ENCODE data around the gene CD96. TPM values are rescaled to one million over a fixed set of nuclear protein-coding genes. Genes with fewer than 3 reads are reported as not detected.

Gene CD96
- total RNA-seq, 4 donors from 2014 or later: under 0.01 to 3.3 (median 0.64) TPM

DNA sequence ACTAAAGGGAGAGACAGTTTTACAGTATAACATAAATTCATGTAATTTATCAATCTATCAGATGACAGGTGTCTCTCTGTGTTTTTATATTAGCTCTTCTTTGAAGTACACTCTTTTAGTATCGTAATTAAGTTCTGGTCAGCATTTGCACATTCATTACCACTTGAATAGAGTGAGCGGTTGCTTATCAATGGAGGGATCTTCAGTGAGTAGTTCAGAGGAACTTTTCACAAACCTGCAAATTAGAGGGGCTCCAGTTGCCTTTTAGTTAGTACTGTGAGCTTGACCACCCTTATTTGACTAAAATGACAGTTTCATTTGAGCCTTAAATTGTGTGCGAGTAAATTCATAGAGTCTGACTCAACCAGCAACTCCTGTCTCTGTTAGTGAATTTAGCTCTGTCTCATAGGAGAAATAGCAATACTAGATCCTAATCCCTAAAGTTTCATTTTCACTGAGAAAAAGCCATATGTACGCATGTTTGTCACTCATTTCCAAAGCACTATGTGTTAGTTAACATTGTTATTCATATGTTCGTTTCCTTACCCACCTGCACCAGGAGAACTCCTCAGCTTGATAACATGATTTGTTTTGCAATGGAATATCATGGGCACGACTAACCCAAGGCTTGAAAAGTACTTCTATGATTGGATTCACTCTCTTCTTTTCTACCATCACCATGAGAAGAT, 110.6 kb downstream of the CD96 start:
- TF ChIP-seq EP300 (IDR thresholded peaks at IDR 0.05) (no peak), POLR2A (IDR thresholded peaks at IDR 0.05) (no peak)
- TF ChIP-seq, protein P1, sequence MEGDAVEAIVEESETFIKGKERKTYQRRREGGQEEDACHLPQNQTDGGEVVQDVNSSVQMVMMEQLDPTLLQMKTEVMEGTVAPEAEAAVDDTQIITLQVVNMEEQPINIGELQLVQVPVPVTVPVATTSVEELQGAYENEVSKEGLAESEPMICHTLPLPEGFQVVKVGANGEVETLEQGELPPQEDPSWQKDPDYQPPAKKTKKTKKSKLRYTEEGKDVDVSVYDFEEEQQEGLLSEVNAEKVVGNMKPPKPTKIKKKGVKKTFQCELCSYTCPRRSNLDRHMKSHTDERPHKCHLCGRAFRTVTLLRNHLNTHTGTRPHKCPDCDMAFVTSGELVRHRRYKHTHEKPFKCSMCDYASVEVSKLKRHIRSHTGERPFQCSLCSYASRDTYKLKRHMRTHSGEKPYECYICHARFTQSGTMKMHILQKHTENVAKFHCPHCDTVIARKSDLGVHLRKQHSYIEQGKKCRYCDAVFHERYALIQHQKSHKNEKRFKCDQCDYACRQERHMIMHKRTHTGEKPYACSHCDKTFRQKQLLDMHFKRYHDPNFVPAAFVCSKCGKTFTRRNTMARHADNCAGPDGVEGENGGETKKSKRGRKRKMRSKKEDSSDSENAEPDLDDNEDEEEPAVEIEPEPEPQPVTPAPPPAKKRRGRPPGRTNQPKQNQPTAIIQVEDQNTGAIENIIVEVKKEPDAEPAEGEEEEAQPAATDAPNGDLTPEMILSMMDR (IDR thresholded peaks at IDR 0.05): no peak
- Histone ChIP-seq H3K4me3 (no peak overlapping the region), H3K9me3 (no peaks in the 10 kb centered on the region), H3K36me3 (no peaks in the 10 kb centered on the region), H3K27ac (no peak overlapping the region), H3K4me1 (no peaks in the 10 kb centered on the region), H3K27me3 (peaks cover 0 to 6% of the 10 kb centered on the region in 2 donors)
- no peak for DNase-seq (ENCODE audit: low spot score in 2 of 2)
- WGBS, 2 donors: 64 to 74% methylated on average over 6 of the region's 6 CpGs

DNA sequence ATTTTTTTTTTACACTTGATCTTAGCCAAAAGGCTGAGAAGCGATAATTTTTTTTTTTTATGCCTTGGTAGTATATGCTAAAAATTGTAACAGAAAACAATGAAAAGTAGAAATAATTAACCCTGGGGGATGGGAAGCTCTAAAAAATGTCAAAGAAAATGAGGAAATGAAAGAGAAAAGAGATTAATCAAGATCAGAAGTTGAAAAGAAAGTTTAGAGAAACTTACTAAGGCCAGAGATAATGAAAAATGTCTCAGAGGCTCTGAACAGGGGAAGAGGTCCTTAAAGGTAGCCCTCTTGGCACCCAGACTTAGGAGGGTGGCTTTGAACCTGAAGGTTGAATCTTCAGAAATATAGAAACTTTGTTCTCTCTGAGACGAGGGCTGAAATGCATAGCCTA, 111.8 kb downstream of the CD96 start:
- 85 to 94% methylated on average over 2 of the region's 2 CpGs for WGBS, 2 donors
- no peak overlapping the region for H3K4me3 ChIP-seq
- no peaks in the 10 kb centered on the region for H3K36me3 ChIP-seq
- no peak for DNase-seq (ENCODE audit: low spot score in 2 of 2)
- H3K9me3 ChIP-seq: no peaks in the 10 kb centered on the region
- TF ChIP-seq POLR2A (IDR thresholded peaks at IDR 0.05) (no peak), EP300 (IDR thresholded peaks at IDR 0.05) (no peak)
- TF ChIP-seq, protein P1 (IDR thresholded peaks at IDR 0.05): no peak
- H3K27ac ChIP-seq: no peak overlapping the region
- H3K27me3 ChIP-seq: peaks cover 0 to 6% of the 10 kb centered on the region in 2 donors
- no peaks in the 10 kb centered on the region for H3K4me1 ChIP-seq

DNA sequence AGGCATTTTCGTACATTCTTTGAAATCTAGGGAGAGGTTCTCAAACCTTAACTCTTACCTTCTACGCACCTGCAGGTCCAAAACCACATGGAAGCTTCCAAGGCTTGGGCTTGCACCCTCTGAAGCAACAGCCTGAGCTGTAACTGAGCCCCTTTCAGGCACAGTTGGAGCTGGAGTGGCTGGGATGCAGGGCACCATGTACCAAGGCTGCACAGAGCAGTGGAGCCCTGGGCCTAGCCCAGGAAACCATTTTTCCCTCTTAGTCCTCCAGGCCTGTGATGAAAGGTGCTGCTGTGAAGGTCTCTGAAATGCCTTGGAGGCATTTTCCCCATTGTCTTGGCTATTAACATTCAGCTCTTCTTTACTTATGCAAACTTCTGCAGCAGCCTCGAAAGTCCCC, 120.0 kb downstream of the CD96 start:
- Histone ChIP-seq H3K4me3 (no peak overlapping the region), H3K36me3 (no peaks in the 10 kb centered on the region), H3K27me3 (no peaks in the 10 kb centered on the region), H3K27ac (no peak overlapping the region), H3K4me1 (no peaks in the 10 kb centered on the region), H3K9me3 (no peaks in the 10 kb centered on the region)
- no peak for DNase-seq (ENCODE audit: low spot score in 2 of 2)
- no peak for TF ChIP-seq POLR2A (IDR thresholded peaks at IDR 0.05)
- no peak for TF ChIP-seq EP300 (IDR thresholded peaks at IDR 0.05)
- TF ChIP-seq, protein P1 (IDR thresholded peaks at IDR 0.05): no peak
- 87 to 93% methylated on average over 3 of the region's 3 CpGs for WGBS, 2 donors

DNA sequence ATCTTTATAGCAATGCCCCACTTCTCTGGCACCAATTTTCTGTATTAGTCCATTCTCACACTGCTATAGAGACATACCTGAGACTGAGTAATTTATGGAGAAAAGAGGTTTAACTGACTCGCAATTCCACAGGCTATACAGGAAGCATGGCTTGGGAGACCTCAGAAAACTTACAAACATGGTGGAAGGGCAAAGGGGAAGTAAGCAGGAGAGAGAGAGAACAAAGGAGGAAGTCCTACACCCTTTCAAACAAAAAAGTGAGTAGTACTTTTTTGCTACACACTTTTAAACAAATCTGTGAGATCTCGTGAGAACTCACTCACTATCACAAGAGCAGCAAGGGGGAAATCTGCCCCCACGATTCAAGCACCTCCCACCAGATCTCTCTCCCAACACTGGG, 120.9 kb downstream of the CD96 start:
- TF ChIP-seq POLR2A (IDR thresholded peaks at IDR 0.05) (no peak), EP300 (IDR thresholded peaks at IDR 0.05) (no peak)
- TF ChIP-seq, protein P1 (IDR thresholded peaks at IDR 0.05): no peak
- WGBS, 2 donors: 75 to 78% methylated on average over 3 of the region's 3 CpGs
- Histone ChIP-seq H3K4me1 (no peaks in the 10 kb centered on the region), H3K36me3 (no peaks in the 10 kb centered on the region), H3K9me3 (no peaks in the 10 kb centered on the region), H3K4me3 (no peak overlapping the region), H3K27ac (no peak overlapping the region), H3K27me3 (no peaks in the 10 kb centered on the region)
- DNase-seq (ENCODE audit: low spot score in 2 of 2): no peak

DNA sequence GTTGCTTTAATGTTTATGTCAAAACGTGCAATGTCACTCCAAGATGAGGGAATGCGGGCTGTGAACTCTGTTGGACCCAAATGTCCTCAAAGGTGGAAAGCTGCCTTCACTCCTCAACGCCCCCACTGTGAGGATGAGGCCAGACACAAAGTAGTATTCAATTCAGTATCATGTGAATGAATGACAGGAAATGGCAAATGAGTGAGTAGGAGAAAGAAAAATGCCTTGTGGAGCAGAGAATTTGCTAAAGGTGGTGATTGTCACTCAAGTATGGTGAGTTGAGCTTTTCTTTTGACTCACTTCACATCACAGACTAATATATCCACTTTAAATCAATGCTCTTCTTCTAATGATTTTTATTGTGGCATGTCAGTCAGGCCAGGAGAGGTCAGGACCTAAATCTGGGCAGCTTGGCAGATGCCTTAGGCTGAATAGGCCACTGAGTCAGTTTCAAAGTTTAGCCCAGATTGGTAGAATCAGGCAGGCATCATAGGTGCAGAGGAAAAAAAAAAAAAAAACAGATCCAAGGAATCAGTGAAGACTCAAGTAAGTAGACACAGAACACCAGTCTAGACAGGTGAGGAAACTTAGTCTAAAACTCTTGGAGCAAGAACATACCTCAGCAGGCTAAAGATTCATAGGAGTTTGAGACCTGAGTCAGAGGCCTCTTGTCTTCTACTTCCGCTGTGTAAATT, 124.2 kb downstream of the CD96 start:
- WGBS, 2 donors: 53 to 58% methylated on average over 4 of the region's 4 CpGs
- H3K9me3 ChIP-seq: no peaks in the 10 kb centered on the region
- H3K36me3 ChIP-seq: no peaks in the 10 kb centered on the region
- no peak overlapping the region for H3K4me3 ChIP-seq
- no peak overlapping the region for H3K27ac ChIP-seq
- DNase-seq (ENCODE audit: low spot score in 2 of 2): no peak
- H3K4me1 ChIP-seq: peaks cover 0 to 7% (median 0%) of the 10 kb centered on the region in 4 donors
- TF ChIP-seq EP300 (IDR thresholded peaks at IDR 0.05) (no peak), POLR2A (IDR thresholded peaks at IDR 0.05) (no peak)
- TF ChIP-seq, protein P1 (IDR thresholded peaks at IDR 0.05): no peak
- H3K27me3 ChIP-seq: no peaks in the 10 kb centered on the region

All from tibial nerve (tissue), 4 donors.